ENCODE measurements around the gene CLDN20.

CLDN20 gene

DNA sequence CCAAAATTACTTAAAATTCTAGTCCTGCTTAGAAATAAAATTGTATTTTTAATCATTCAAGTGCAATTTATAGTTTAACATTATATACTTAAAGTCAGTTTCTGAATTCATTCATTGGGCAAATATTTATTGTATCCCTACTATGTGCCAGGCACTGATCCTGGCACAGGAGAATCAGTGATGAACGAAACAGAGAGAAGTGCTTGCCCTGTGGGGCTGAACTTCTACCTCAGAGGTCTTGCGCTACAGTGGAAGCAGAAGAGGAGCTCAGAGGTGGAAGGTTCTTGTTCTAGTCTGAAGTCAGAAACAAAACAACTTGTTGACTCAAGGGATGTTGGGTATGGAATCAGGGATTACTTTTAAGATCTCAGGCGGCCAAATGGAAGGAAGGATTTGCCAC lies 6.0 kb downstream of the CLDN20 start:
- no peak for DNase-seq (ENCODE audit: low read depth)

DNA sequence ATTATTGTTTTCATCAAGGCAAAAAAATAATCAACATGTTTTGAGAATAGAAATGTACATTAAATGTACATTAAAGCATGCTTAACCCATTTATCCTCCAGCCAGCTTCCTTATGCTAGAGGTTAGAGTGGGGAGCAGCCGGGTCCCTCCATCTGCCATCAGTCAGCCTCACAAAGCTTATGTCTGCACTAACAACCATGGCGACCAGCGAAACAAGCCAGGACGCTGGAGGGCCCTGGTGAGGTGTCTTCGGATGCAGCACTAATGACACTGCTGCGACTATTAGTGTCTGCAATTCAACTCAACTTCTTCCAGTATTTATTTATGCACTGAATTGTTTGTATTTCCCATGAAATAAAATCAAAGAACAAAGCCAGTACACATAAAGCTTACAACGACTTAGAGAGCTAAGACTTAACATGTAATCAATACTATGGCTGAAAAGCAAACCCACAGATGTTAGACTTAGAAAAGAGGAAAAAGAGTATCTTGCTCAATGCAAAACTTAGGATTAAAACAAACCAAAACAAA lies 6.8 kb downstream of the CLDN20 start:
- DNase-seq (ENCODE audit: low read depth) = no peak

DNA sequence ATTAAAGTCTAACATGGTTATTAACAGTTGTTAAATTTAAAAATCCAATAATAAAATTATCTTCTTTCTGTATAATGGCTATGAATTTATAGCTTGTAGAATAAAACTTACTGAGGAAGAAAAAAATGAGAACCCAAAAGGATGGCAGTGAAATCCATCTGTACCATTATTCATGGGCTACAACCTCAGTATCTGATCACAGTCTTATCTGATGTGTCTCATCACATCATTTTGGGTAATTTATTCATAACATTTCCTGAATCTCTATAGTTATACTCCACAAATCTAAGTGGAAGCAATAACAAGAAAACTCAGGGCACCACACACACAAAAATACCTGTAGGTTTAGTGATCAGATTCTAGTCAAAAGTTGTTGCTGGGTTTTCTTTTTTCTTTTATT lies 7.3 kb downstream of the CLDN20 start:
- DNase-seq (ENCODE audit: low read depth) = no peak

DNA sequence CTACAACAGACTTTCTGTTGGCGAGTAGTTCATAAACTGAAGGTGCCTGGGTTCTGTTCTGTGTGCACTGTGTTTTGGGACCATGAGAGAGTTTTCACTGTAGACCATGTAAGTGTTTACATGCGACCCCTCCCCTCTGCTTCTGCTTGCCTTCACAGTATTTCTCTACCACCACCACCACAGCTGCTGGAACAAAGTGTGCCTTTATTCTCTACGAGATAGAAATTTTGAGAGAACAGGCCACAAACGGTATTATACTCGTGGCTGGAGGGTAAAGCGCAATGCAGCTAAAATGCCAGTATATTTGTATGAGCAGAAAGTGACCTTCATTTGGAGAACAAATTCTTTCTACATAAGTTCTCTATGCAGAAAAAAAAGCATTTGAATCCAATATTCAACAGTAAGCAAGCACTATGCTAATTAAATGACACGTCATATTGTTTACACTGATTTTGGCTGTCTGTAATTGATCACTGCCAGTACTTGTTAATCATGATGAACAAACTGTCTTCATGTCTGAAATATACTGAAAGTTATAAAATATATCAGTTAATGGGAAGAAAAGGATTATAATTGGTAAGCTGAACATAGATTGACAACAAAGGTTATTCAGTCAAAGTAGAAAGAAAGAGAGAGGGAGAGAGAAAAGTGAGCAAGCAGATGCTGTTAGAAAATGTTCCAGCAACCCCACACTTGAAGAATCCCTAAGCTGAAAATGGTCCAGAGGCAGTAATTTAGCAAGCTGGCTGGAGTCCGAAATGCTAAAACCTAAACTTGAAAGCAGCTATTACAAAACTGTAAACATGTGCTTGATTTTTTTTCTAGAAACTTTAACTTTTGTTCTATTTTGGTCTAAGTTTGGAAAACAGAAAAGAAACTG lies 8.8 kb downstream of the CLDN20 start:
- DNase-seq (ENCODE audit: low read depth) = peak; percentile 47

DNA sequence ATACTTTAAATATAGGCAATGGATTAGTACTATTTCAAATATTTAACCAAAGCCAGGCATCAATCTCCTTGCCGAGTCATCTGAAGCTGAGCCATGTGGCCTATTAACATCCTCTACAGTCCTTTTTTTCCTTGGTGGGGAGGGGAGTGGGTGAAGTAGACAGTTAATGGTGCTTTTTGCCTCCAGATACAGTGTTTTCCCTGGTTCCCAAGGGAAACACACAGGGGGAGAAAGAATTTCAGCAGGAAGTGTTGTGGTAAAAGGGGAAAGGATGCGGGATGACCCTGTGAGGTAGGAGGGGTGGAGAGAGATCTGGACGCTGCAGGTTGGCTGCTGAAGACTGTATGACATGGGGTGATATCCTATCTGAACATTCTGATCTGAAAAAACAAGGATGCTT lies 9.6 kb downstream of the CLDN20 start:
- DNase-seq (ENCODE audit: low read depth) = peak; percentile 42

DNA sequence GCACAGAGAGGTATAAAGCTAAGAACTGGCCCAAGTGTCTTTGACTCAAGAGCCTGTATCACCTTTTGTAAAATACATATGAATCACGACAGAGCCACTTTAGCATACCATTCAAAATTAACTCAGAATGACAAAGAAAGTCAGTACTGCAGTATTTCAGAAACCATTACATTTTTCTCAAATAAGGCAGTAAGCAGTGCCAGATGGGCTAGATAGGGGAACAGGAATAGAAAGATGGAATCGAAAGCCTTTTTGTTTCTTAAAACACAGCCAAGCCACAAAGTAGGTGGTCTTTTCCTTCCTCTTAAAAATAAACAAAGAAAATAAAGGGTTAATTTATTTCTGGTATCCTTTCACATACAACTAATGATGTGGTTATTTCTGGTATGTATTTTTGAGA lies 10.3 kb downstream of the CLDN20 start:
- DNase-seq (ENCODE audit: low read depth) = no peak

DNA sequence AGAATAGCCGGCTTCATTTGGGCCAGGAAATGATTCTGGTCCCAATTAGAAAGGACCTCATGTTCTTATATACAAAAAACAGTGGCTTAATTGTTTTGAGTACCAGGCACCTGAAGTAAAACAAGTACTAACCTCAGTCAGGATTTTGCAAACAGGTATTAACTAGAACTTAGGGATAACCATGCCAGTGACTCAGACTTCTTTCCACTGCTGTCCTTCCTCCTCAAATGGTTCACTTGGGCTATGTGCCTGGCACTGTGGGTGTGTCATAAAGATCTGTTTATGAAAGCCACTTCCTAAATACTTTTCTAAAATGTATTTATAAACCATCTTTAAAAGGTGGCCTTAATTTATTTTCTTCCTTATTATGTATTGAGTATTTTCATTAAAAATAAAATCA lies 10.7 kb downstream of the CLDN20 start:
- no peak for DNase-seq (ENCODE audit: low read depth)

DNA sequence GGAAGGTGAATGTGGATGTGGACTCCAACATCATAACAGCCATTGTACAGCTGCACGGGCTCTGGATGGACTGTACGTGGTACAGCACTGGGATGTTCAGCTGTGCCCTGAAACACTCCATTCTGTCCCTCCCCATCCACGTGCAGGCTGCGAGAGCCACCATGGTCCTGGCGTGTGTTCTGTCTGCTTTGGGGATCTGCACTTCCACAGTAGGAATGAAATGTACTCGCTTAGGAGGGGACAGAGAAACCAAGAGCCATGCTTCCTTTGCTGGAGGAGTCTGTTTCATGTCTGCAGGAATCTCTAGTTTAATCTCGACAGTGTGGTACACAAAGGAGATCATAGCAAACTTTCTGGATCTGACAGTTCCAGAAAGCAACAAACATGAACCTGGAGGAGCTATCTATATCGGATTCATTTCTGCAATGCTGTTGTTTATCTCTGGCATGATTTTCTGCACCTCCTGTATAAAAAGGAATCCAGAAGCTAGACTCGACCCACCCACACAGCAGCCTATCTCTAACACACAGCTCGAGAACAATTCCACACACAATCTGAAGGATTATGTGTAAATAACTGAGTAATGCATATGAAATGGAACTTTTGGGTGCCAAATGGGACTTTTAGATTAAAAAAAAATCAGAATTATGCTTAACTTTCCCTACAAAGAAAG lies 12.1 kb downstream of the CLDN20 start:
- no peak for DNase-seq (ENCODE audit: low read depth)

DNA sequence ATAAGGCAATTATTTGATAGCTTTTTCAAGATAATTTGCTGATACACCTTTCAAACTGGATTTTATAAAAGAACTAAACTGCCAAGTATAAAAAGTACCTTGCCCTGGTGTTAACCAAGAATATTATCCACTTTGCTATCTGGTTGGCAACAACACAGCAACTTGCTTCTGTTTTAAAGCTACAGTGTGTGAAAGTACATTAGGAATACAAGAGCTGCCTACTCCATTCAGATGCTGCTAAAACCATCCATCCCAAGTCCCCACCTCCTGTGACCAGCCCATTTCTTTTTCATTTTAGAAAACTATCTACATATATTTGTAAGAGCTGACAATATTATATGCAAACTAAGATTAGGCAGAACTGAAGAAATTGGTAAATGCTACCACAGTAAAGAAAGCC lies 12.8 kb downstream of the CLDN20 start:
- DNase-seq (ENCODE audit: low read depth) = no peak

DNA sequence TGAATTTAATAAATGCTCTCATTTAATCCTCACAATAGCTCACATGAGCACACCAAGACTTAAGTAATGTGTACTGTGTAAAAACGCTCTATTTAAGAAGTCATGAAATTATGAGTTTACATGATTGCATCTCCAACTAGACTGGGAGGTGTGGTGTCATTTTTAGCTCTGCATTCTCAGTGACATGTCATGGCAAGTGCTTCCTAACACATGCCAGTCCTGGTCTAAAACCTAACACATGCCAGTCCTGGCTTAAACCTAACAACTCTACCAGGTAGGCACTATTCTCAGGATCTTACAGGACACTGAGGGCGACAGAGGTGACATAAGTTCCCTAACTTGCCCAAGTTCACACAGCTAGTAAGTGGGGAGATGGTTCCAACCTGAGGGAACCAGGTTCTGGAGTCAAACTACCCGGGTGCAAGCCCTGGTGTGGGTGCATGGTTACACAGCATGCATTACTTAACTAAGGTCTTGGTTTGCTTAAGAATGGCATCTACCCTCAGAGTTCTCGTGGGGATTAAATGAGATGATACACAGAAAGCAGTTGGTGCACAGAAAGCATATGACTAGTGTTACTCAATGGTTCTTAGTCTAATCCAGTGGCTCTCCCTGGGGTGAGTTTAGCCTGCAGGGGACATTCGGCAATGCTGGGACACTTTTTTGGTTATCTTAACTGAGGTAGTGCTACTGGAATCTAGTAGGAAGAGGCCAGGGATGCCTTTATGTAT lies 14.7 kb downstream of the CLDN20 start:
- no peak for DNase-seq (ENCODE audit: low read depth)

DNA sequence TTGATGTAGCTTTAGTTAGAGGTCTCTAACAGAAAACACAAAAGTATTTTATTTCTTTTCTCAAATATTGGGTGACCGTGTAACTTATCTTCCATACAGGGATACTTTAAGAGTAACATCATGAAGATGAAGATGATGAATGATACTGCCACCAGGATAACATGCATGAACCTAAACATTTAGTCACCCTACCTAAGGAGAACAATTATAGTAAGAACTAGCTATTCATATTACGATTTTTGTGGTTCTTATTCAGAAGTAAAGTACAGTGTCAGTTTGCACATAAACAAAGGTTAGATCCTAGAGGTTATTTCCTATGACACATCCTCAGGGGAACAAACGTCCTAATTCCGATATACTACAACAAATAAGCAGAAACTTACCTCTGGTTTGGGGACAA lies 21.0 kb downstream of the CLDN20 start:
- no peak for DNase-seq (ENCODE audit: low read depth)

DNA sequence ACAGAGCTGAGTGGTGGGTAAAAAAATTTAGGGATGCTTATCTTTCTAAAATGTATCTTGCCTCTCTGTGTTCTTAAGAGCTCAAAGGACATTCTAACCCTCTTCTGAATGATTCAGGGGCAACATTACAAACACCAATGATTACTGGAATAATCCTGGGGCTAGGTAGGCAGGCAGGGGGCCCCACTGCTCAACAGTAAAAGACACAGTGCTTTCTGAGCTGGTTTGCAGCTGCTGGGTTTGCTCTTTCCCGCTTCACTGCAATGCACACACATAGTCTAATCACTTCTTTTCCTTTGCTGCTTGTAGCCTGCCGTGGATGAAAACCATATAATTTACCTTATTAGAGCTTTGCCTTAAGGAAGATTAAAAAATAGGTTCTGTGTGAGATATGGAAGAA lies 23.9 kb downstream of the CLDN20 start:
- no peak for DNase-seq (ENCODE audit: low read depth)

DNA sequence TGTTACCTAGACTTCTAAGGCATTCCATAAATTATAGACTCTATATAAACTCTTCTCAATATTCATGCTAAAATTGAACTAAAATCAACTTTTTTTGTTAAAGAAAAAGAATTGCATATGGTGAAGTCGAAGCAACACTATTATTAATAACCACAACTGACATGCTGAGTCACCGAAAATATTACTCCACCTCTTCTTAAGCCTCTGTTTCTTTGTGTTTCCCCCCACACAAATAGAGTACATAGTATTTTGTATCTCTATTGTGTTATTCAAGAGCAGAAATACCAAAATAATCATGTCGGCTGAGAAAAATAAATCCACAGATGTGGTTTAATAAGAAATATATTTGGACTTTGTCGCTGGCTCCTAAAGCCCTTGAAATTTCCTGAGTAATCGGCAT lies 26.7 kb downstream of the CLDN20 start:
- no peak for DNase-seq (ENCODE audit: low read depth)

DNA sequence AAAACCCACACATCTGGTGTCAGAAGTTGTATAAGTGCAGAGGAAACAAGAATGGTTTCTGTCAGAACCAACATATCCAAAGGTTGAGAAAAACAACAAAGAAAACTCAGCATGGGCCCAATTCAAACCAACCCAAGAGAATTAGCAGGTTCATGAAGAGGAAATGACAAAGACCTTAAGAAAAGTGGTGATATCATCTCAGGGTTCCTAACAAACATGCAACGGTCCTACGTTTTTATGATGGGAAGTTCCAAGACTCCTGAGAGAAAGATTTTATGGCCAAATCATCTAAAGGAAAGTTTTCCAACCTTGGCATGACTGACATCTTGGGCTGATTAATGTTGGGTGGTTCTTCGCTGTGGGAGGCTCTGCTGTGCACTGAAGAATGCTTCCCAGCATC lies 27.5 kb downstream of the CLDN20 start:
- no peak for DNase-seq (ENCODE audit: low read depth)

DNA sequence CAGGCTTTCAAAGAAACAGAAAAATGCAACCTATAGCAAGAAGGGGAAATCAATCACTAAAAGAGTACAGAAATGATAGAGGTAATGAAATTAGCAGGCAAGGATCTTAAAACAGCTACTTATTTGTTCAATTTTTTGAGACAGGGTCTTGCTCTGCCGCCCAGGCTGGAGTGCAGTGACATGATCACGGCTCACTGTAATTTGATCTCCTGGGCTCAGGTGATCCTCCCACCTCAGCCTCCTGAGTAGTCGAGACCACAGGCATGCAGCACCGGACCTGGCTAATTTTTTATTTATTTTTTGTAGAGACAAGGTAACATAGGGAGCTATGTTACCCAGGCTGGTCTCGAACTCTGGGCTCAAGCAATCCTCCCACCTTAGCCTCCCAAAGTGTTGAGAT lies 28.9 kb downstream of the CLDN20 start:
- no peak for DNase-seq (ENCODE audit: low read depth)

DNA sequence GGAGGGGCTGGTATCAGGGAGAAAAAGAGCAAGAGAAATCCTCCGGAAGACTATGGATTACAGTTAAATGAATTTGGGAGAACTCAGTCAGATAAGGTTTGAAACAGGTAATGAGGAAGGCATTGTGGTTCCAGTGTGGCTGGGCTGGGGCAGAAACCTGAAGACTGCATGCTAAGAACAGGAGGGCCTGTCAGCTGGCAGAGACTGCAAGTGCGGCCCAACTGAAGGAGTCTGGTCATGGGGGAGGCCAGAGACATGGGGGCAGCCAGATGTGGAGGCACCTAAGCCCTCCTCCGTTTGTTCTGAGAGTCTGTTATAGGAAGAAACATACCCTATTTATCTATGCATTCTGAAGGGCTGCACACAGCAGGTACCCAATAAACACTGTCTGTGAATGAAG lies 33.9 kb downstream of the CLDN20 start:
- DNase-seq (ENCODE audit: low read depth) = no peak

DNA sequence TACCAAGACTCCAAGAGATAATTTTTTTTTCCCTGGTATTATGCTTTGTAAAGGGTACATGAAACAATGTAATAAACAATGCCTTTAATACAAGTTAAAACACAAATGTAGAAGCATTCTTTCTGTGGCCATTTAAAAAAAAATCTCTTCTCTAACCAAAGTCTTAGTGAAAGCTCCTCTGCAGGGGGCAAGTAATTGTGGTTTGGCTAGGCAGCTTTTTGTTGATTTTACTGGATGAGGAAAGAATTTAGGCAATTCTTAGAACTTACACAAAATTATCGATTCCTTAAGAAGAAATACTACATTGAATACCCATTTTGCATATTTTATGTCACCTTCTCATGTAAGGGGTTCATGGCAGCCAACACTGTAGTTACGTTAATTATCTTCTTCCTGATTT lies 38.1 kb downstream of the CLDN20 start:
- no peak for DNase-seq (ENCODE audit: low read depth)

DNA sequence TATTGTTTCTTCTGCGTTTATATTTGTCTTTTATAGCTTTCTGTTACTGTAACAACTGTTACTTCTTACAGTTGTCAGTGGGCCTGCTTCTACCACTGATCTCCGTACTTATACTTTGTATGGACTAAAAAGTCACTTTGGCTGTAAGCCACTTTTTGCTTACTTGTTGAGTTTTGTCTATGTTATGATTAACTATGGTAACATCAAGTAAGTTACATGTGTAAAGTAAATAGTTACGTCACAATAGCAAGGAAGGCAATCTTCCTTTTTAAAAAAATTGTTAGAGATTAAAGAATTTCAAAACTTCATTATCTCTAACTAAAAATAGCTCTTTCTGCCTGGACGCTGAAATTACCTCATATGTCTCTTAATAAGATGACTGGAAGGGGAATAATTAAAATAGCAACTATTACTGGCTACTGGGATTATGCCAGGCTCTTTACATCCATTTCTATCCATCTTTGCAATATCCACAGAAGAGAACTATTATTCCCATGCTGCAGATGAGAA lies 39.6 kb downstream of the CLDN20 start:
- no peak for DNase-seq (ENCODE audit: low read depth)

DNA sequence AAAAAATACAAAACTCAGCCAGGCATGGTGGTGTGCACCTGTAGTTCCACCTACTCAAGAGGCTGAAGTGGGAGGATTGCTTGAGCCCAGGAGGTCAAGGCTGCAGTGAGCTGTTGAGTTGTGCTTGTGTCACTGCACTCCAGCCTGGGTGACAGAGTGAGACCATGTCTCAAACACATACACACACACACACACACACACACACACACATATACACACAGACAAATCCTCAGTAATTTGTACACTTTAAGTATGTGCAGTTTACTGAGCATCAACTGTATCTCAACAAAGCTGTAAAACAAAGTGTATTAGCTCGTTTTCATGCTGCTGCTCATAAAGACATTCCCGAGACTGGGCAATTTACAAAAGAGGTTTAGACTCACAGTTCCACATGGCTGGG lies 43.1 kb downstream of the CLDN20 start:
- no peak for DNase-seq (ENCODE audit: low read depth)

DNA sequence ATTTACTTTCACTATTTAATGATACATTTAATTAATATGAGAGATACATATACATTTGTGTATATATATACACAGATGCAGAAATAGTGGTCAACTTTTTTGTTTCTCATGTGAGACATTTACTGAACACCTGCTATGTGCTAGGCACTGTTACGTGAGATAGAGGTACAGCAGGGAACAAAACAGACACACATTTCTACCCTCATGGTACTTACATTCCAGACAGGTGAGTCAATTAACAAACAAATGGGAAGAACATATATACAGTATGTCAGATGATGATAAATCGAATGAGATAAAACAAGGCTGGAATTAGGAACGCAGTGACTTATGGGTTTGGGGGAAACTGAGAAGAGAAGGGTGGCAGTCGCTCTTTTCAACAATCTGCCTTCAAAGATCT lies 45.3 kb downstream of the CLDN20 start:
- no peak for DNase-seq (ENCODE audit: low read depth)

DNA sequence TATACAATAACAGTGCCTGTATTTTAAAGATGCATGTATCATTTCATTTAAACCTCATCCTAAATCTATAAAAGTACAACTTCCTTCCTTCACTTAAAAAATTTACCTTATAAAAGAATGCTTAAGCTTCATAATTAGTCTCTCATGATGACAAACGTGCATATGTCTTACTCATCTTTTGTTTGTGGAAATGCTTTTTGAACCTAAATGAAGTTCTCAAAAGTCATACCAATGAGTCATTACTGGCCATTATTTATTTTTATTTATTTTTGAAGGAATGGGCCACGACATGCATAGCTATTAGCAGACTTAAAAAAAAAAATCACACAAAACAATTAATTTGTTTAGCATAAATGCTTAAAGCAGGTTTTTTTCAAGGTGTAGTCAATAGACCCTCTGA lies 46.8 kb downstream of the CLDN20 start:
- no peak for DNase-seq (ENCODE audit: low read depth)

DNA sequence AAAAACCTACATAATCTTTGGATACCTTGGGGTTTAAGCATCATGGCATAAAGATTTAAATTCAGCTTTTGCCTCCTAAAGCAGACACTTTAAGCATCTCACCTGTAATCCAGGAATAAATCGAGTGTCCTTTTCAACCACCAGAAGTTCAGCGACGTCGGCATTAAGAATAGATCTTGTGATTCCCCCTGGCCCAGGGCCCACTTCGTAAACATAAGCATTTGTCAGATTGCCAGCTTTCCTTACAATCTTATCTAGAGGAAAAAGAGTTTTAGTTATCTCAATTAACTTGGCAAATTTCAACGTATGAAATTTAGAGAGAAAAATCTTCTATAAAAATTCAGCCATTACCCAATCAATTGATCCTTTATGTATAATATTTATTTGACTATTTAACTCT lies 47.3 kb downstream of the CLDN20 start:
- DNase-seq (ENCODE audit: low read depth) = no peak

DNA sequence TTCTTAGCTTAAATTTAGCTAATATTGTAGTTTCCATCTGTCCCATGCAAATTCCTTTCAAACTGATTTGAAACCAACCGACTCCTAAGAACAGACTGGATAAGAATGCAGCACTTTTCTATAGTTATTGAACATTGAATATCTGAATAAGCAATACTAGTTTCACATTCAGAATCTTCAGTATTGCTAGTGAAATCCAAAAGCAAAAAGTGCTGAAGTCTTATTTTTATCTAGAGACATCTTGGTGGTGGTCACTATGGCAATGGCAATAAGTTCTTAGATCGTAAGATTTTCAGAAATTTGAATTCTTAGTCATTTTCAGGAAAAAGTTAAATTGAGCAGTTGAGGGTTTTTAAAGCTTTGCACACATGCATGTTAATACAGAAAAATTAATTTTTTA lies 47.8 kb downstream of the CLDN20 start:
- DNase-seq (ENCODE audit: low read depth) = no peak
